OCI-LY3 (cell line): ENCODE results near the gene GUCD1.

ENCODE experiments used
- H2AFZ ChIP-seq: fragments of 200-600, 300-600 bp; shearing (Covaris generic); 2 replicates; pipeline ENCODE4 v1.6.0; 2014; ENCODE audit warnings: antibody characterized with exemption, low read depth, low read length
- H3K27ac ChIP-seq: fragments of 200-600, 300-600 bp; sonication (generic); 2 replicates; pipeline ENCODE4 v1.5.1; 2014; ENCODE audit warnings: mild to moderate bottlenecking, low read length, moderate library complexity, mixed read lengths
- H3K27me3 ChIP-seq: fragments of 200-600, 300-600 bp; sonication (generic); 2 replicates; pipeline ENCODE4 v1.6.1; 2014; ENCODE audit warnings: low read depth, low read length, mixed read lengths
- H3K36me3 ChIP-seq: fragments of 200-600, 300-600 bp; sonication (generic); replicated peaks from 2 replicates; pipeline ENCODE3; 2014; ENCODE audit warnings: low read depth, low read length, mixed read lengths
- H3K4me1 ChIP-seq: fragments of 300-600, 200-600 bp; sonication (generic); 2 replicates; pipeline ENCODE4 v1.6.1; 2014; ENCODE audit warnings: low read length, mixed read lengths
- H3K4me2 ChIP-seq: fragments of 200-600, 300-600 bp; sonication (generic); 2 replicates; pipeline ENCODE4 v1.6.1; 2014; ENCODE audit warnings: low read length, mixed read lengths
- H3K4me3 ChIP-seq: fragments of 300-600, 200-600 bp; sonication (generic); 2 replicates; pipeline ENCODE4 v1.5.1; 2014; ENCODE audit warnings: antibody characterized with exemption, mild to moderate bottlenecking, low read length, moderate library complexity
- H3K79me2 ChIP-seq: fragments of 300-600, 200-600 bp; shearing (Covaris generic); 2 replicates; pipeline ENCODE4 v1.6.1; 2014; ENCODE audit warnings: mild to moderate bottlenecking, low read length, mixed read lengths
- H3K9ac ChIP-seq: fragments of 300-600, 200-600 bp; shearing (Covaris generic); 2 replicates; pipeline ENCODE4 v1.6.0; 2014; ENCODE audit warnings: mild to moderate bottlenecking, low read length, moderate library complexity
- H3K9me3 ChIP-seq: fragments of 200-600, 300-600 bp; shearing (Covaris generic); 2 replicates; pipeline ENCODE4 v1.6.1; 2014; ENCODE audit warnings: low read length, mixed read lengths; ENCODE audit not compliant: insufficient read depth
- H4K20me1 ChIP-seq: fragments of 200-600, 300-600 bp; sonication (generic); 2 replicates; pipeline ENCODE4 v1.6.1; 2016; ENCODE audit warnings: low read length, mixed read lengths; ENCODE audit not compliant: insufficient read depth
- EZH2phosphoT487 ChIP-seq: fragments of 200-600 bp; shearing (Covaris generic); IDR thresholded peaks from 2 replicates; pipeline ENCODE4 v1.6.1; 2018; ENCODE audit warnings: antibody characterized with exemption, mixed run types, low read depth
- TF ChIP-seq, protein P1 (sequence below): fragments of 200-600, 300-600 bp; sonication (generic); IDR thresholded peaks from 2 replicates; pipeline ENCODE4 v1.5.1; 2014; ENCODE audit warnings: antibody characterized with exemption, low read length, low read depth

The GUCD1 gene

DNA sequence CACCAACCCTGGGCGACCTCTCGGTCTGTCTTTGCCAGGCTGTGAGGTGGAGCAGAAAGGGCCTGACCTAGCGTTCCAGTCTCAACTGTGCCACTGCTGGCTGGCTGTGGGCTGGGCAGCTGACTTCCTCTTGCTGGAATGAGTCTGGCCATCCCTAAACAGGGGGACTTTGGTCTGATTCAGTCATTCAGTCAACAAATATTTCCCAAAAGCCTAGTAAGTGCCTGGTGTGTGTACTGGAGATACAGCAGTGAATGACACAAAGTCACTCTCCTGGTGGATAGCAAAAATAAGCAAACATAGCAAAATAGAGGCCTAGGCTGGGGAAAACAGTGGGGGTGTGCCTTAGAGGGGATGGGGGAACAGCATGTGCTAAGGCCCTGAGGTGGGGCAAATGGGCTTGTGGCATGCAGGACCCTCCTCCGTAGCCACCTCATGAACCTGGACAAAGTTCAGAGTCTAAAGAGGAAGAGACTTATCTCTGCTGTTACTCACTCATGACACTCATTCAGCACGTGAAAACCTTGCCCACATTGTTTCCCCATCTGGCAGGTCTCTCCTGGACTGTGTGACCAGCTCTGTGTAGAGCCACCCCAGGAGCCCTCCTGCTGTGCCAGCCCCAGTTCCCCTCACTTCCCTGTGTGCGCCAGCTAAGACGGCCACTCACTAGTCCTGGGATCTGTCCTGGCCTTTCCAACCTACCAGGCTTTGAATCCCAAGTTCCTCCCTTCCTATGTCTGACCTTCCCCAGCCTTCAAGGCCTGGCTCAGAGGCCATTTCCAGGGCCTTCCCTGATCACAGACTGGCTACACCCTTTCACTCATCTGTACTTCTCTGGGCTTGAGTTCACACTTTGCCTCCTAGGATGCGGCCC, 4.7 kb downstream of the GUCD1 start:
- no peak overlapping the region for H3K9ac ChIP-seq
- H3K4me1 ChIP-seq: peaks cover 12% of the 10 kb centered on the region
- no peak overlapping the region for H3K4me3 ChIP-seq
- peaks cover 17% of the 10 kb centered on the region for H4K20me1 ChIP-seq
- H3K36me3 ChIP-seq: peaks cover 20% of the 10 kb centered on the region
- H3K9me3 ChIP-seq: no peaks in the 10 kb centered on the region
- H3K27ac ChIP-seq: no peak overlapping the region
- H2AFZ ChIP-seq: no peak overlapping the region
- no peak overlapping the region for H3K4me2 ChIP-seq
- no peaks in the 10 kb centered on the region for H3K27me3 ChIP-seq
- H3K79me2 ChIP-seq: peaks cover 56% of the 10 kb centered on the region
- TF ChIP-seq, protein P1, sequence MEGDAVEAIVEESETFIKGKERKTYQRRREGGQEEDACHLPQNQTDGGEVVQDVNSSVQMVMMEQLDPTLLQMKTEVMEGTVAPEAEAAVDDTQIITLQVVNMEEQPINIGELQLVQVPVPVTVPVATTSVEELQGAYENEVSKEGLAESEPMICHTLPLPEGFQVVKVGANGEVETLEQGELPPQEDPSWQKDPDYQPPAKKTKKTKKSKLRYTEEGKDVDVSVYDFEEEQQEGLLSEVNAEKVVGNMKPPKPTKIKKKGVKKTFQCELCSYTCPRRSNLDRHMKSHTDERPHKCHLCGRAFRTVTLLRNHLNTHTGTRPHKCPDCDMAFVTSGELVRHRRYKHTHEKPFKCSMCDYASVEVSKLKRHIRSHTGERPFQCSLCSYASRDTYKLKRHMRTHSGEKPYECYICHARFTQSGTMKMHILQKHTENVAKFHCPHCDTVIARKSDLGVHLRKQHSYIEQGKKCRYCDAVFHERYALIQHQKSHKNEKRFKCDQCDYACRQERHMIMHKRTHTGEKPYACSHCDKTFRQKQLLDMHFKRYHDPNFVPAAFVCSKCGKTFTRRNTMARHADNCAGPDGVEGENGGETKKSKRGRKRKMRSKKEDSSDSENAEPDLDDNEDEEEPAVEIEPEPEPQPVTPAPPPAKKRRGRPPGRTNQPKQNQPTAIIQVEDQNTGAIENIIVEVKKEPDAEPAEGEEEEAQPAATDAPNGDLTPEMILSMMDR: no peak
- TF ChIP-seq EZH2phosphoT487: no peak

DNA sequence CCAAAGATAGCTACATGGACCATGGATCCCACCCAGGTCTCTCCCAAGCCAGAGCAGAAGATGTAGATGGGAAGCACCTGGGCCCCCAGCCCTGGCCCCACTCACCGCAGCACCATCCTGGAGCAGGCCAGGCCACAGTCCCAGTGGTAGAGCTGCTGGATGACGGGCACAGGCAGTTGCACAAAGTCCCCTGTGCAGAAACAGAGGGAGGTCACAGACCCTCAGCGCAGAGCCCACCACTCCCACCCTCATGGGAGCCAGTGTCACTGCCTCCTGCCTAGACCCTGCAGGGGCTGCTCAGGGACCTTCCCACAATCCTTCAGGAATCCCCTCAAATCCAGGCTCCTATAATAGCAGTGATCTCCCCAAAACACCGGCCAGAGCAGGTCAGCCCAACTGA, 6.1 kb downstream of the GUCD1 start:
- TF ChIP-seq EZH2phosphoT487: no peak
- TF ChIP-seq, protein P1: no peak
- Histone ChIP-seq H3K27me3 (no peaks in the 10 kb centered on the region), H3K9ac (no peak overlapping the region), H3K9me3 (no peaks in the 10 kb centered on the region), H3K36me3 (peaks cover 23% of the 10 kb centered on the region), H2AFZ (no peak overlapping the region), H3K4me2 (no peak overlapping the region), H3K79me2 (peaks cover 45% of the 10 kb centered on the region), H3K27ac (no peak overlapping the region), H3K4me1 (peaks cover 9% of the 10 kb centered on the region), H4K20me1 (peaks cover 17% of the 10 kb centered on the region), H3K4me3 (no peak overlapping the region)

DNA sequence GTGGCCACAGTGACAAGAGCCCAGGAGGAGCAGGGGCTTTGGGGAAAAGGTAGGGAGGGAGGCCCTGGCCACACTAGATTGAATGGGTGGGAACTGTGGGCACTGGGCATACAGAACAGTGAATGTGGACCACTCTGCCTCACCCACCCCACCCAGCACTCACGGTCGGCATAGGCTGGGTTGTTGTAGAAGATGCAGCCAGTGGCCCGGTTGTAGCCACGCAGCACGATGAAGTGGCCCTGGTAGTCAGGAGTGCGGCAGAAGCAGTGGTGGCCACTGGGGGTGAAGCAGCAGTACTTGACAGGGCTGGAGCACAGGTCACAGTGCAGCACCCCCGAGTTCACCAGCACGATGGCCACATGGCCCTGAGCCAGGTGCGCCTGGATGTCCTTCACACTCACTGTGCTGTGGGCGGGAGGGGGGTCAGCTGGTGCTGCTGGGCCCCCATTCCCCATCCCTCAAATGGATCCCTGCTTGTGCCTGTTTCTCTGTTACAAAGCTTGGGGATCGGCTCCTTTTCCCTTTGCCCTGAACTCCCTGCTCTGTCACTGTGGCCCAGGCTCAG, 11.2 kb downstream of the GUCD1 start:
- Histone ChIP-seq H3K4me2 (no peak overlapping the region), H3K9ac (no peak overlapping the region), H3K27ac (no peak overlapping the region), H4K20me1 (0 out of 2 replicates have a peak, but pooled peaks cover 3% of the 10 kb centered on the region), H3K79me2 (no peaks in the 10 kb centered on the region), H3K36me3 (peaks cover 57% of the 10 kb centered on the region), H3K4me1 (no peaks in the 10 kb centered on the region), H2AFZ (no peak overlapping the region), H3K27me3 (no peaks in the 10 kb centered on the region), H3K9me3 (no peaks in the 10 kb centered on the region), H3K4me3 (no peak overlapping the region)
- TF ChIP-seq, protein P1: no peak
- TF ChIP-seq EZH2phosphoT487: no peak

DNA sequence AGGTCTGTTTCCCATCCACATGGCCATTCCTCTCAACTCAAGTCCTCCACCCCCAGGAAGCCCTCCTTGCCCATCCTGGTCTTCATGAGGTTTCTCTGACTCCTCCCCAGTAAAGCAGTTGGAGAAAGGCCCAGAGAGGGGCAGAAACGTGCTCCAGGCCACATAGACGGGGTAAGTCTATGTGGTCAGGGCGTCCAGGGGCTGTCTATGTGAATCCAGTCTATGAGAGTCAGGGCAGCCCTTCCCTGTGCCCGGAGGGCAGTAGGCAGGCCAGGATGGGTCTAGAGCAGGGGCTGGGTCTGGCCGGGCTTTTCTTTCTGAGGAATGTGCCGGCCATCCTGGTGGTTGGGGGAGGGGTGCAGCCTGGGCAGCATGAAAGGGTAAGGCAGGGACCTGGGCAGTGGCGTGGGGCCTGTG, 11.7 kb downstream of the GUCD1 start:
- H3K27ac ChIP-seq: no peak overlapping the region
- no peak overlapping the region for H3K9ac ChIP-seq
- no peaks in the 10 kb centered on the region for H4K20me1 ChIP-seq
- H3K4me2 ChIP-seq: no peak overlapping the region
- H2AFZ ChIP-seq: no peak overlapping the region
- peaks cover 57% of the 10 kb centered on the region for H3K36me3 ChIP-seq
- no peaks in the 10 kb centered on the region for H3K79me2 ChIP-seq
- no peaks in the 10 kb centered on the region for H3K27me3 ChIP-seq
- H3K4me1 ChIP-seq: no peaks in the 10 kb centered on the region
- H3K9me3 ChIP-seq: no peaks in the 10 kb centered on the region
- H3K4me3 ChIP-seq: no peak overlapping the region
- no peak for TF ChIP-seq EZH2phosphoT487
- TF ChIP-seq, protein P1: no peak
